Stimulated activated CD4-positive, alpha-beta T cell treated with anti-CD3 and anti-CD28 coated beads, Interleukin-4, amount 100 ng/mL, for 4 hours (primary cell): ENCODE results near the gene SLC5A6.
"Not testable (repeated sequence)": the region's sequence is repeated elsewhere in the genome, so short reads cannot be mapped to it uniquely, and the experiment has no call there.

Experiments used
- DNase-seq, 2 experiments: peaks; one replicate each; pipeline ENCODE4 v3.0.0-alpha.2; 2020

The SLC5A6 gene

DNA sequence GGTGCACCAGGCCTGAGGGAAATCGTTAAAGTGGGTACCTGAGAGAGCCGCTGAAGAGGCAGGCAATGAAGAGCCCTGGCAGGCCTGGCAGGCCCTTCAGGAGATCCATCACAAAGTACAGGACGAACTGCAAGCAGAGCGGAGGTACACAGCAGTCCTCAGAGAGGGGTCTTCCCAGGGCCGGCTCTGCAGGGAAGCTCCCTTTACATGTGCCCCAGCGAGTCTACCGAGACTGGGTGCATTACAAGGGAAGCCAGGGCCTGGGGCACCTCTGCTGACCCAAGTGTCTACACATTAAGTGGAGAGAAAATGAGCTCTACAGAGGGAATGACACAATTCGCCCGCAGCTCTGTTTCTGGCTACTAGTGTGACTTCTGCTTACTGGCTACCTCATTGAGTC is 8.3 kb downstream of the SLC5A6 start:
- DNase-seq = no peak

DNA sequence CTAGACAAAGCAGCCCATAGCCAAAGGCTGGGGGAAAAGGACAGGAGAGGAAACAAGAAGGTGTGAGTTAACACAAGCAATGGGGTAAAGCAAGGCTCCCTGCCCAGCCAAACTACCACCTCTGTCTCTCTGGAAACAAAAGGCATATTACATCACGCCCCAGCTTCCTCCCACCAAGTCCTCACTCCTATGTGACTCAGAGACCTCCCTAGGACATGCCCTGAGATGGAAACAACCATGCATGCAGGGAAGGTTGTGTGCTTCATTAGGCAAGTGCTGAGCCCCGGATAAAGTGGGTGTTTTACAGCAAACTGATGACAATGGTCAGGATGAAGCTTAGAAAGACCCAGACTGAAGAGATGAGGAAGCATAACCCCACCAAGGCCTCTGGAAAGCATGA is 9.2 kb downstream of the SLC5A6 start:
- DNase-seq = no peak

DNA sequence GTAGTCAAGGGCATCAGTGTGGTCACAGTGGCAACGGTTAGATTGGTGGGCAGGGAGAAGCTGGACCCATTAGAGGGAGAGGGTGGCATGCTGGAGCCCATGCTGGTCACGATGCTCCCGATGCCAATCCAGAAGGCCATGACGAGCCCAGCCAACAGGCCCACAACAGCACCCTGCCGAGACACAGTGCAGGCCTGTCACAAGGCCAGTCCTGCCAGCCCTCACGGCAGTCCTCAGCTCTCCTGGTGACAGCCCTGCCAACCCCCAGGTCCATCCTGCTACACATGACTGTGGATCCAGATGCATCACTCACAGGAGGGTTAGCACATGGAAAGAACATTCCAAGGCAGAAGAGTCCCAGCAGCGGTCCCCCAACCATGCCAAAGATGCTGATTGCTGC is 10.4 kb downstream of the SLC5A6 start:
- no peak for DNase-seq

DNA sequence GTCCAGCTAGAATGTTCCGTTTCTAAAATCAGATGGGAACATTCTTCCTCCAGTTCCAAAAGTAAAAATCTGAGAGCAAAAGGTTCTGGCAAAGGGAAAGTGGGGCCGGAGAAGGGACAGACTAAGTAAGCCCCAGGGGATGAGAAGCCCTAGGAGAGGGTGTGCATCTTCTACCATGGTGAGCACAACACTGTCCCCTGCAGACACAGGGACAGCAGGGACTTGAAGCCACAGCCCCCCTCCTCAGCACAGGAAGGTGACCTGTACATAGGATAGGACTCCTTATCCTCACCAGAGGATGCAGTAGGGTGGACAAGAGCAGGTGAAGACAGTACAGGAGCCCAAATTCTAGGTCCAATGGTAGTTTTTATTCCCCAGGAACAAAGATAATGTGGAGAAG is 12.8 kb downstream of the SLC5A6 start:
- DNase-seq = no peak

DNA sequence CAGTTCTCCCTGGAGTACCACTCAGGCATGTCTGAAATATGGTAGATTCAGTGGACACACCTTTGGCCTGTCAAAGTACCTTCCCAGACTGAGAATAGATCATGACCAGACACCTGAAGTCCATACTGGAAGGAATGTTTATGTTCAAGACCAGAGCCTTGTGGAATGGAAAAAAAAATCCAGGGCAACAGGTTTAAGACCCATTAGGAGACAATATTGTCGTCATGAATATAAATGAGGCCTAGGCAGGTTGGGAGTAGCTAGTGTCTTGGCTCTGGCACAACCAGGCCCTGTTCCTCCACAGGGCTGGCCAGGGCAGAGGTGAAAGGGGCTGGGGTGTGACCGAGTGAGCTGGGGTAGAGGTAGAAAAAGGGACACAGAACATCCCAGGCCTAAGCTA is 13.4 kb downstream of the SLC5A6 start:
- no peak for DNase-seq

DNA sequence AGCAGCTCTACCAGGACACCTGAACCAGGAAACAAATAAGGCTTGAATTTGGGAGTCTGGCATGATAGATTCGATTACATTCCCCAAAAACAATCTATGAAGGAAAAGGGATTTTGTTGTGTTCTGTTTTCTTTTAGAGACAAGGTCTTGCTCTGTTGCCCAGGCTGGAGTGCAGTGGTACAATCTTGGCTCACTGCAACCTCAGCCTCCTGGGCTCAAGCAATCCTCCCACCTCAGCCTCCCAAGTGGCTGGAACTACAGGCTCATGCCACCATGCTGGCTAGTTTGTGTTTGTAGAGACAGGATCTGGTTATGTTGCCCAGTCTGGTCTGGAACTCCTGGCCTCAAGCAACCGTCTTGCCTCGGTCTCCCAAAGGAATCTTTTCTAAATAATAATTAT is 14.0 kb downstream of the SLC5A6 start:
- not testable (repeated sequence) for DNase-seq

DNA sequence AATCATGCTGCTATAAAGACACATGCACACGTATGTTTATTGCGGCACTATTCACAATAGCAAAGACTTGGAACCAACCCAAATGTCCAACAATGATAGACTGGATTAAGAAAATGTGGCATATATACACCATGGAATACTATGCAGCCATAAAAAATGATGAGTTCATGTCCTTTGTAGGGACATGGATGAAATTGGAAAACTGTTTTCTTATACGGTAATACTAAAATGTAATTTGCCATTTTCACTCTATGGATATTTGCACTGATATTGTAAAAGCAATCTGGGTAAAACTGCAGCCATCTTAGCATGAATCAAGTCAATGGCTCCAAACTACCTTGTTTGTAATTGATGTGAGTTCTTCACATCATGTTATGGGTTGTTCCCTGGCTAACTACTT is 16.3 kb downstream of the SLC5A6 start:
- not testable (repeated sequence) for DNase-seq

DNA sequence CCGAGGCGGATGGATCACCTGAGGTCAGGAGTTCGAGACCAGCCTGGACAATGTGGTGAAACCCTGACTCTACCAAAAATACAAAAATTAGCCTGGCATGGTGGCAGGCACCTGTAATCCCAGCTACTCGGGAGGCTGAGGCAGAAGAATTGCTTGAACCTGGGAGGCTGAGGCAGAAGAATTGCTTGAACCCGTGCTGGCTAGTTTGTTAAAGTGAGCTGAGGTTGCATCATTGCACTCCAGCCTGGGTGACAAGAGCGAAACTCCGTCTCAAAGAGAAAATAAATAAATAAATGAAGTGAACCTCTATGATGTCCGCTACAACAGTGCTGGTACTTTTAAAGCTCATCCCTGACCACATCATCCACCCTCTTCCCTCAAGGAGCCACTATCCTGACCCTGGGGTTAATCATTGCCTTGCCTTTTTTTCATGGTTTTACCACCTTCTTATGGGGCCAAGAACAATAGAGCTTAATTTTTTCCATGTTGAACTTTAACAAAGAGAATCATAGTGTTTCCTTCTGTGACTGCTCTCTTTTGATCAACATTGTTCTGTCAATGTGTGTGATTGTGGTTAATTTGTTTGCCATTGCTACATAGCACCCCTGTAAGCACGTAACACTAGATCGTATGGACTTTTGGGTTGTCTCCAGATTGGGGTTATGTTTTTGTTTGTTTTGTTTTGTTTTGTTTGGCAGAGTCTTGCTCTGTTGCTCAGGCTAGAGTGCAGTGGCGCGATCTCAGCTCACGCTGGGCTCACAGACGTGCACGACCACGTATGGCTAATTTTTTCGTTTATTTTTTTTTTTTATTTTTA is 17.3 kb downstream of the SLC5A6 start:
- no peak for DNase-seq

DNA sequence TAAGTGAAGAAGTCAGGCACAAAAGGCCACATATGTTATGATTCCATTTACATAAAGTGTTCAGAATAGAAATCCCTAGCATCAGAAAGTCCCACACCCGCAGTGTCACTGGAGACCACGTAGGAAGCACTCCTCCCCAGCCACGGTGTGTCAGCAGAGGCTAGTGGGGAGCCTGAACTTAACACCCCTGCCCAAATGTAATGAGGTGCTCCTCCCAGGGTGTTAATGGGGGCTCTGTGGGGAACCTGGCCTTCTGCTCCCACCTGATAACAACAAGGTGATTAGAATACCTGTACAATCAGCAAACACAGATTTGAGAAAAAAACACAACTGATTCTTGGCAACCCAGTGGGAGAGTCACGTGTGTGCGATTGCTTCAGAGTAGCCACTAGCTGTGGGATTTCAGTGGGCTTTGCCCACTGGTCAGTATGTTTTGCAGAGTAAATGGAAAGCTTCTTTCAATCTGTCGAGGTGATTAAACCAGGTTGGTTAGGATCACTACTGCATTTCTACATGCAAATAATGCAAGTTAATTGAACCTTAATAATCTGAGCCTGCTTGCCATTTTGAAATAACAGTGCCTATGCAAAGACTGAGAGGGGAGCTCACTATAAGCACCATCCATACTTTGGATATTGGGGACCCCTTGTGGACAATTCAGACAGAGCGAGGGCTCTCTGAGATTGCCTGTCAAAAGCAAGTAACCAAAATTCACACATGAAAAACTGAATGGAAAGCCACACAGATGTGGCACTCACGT is 20.8 kb downstream of the SLC5A6 start:
- DNase-seq = peak in 1 of 2 experiments; percentile 25

DNA sequence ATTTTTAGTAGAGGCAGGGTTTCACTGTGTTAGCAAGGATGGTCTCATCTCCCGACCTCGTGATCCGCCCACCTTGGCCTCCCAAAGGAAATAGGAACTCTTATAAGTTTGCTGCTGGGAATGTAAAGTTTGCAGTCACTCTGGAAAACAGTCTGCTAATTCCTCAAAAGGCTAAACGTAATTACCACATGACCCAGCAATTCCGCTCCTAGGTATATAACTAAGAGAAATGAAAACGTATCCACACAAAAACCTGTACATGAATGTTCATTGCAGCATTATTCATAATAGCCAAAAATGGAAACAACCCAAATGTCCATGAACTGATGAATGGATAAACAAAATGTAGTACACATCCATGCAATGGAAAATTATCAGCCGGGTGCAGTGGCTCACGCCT is 22.1 kb downstream of the SLC5A6 start:
- DNase-seq = no peak

DNA sequence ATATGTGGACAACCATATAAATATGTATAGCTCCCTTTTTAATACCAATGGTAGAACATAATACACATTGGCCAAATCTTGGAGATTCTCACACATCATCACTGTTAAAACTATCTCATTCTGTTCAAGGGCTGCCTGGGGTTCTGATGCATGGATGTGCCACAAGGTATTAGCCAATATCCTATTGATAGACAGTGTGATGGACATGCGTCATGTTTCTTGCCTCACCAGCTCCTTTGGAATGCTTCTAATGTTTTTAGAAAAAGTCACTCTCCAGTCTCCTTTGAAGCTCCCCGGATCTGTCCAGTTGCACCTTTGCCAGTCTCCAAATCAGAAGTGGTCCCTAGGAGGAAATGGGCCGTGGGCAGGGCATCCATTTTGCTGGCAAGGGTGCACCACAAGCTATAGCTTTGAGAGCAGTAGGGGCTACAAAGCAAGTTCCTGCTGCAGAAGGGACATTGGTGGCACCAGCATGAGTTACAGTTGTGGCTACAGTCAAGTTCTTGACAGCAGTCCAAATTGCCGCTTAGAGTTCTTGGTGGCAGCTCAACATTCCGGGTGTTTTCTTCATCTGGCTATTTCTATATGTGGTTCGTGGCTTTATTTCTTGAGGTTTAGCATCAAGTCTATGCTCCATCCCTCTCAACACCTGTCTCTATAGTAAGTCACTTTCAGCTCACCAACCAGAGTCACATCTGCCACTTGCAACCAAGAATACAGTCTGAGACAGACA is 25.3 kb downstream of the SLC5A6 start:
- DNase-seq = no peak

DNA sequence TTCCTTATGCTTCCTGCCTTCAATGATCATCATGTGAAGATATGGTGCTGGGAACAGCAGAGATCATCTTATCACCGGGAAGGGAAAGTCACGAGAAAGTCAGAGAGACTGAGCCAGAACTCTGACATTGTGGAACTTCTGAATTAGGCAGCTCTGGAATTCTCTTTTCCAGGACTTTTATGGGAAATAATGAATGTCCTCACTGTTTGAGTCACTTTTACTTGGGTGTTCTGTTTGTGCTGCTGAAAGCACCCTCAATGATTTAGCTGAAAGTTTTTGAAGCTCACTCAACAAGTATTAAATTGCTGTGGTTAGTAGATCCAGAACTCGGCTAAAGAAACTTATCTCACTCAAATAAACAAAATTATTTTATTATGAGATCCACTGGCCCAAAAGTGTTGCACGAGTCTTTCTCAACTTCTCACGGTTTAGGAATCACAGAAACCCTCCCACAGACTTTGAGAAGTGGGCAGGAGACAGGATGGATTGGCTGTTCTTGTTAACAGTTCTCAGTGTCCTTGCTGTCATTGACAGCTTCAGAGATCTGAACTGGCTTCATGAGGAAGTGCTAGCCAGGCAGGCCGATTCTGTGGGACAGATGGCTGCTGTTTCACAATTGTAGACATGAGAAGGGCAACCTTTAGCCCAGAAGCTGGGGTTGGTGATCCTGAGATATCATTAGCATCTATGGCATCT is 26.6 kb downstream of the SLC5A6 start:
- DNase-seq = no peak

DNA sequence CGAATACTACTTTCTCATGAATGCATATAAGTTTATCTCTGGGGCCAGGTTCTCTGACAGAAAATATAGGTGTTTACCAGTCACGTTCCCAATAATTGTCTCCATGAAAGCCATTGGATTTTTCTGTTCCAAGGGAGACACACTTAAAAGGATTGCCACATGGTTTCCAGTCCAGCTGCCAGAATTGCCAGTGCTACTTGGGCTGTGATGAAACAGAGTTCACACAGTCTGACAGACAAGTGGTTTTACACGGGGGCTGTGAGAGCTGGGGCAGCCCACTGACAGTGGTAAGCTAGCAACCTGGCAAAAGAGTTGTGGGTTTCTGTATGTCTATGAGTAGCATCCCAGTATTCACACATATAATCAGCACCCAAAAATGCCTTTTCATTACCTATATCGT is 28.0 kb downstream of the SLC5A6 start:
- no peak for DNase-seq

DNA sequence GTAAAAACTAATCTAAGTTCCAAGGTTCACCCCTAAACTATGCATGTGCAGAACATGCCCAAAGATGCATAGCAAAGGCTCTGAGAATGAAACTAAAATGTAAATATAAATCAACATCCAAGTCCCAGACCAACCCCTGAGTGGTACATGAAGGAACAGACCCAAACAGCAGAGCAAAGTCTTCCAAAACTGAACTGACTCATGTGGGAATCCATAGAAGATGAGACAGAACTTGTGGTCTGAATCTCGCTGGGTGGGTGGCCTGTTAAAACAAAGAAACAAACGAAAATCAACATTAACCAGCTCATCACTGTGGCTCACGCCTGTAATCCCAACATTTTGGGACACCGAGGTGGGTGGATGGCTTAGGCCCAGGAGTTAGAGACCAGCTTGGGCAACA is 29.7 kb downstream of the SLC5A6 start:
- no peak for DNase-seq

DNA sequence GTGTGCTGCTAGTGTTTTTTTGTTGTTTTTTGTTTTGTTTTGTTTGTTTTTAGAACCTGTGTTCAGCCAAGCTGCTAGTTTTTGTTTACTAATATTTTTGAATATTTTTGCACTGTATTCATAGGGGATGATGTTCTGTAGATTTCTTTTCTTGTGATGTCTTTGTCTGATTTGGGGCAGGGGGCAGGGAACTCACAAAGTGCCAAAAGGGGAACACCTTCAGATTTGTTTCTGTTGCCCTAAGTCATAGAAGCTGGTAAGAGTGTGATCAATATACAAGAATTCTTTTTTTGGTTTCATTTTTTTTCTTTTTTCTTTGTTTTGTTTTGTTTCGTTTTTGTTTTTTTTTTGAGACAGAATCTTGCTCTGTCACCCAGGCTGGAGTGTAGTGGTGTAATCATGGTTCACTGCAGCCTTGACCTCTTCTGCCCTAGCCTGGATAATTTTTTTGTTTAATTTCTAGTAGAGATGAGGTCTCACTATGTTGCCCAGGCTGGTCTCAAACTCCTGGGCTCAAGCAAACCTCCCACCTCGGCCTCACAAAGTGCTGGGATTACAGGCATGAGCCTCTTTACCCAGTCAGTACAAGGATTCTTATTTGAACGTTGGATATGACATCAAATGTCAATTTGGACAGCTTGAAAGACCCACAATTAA is 32.6 kb downstream of the SLC5A6 start:
- DNase-seq = no peak

DNA sequence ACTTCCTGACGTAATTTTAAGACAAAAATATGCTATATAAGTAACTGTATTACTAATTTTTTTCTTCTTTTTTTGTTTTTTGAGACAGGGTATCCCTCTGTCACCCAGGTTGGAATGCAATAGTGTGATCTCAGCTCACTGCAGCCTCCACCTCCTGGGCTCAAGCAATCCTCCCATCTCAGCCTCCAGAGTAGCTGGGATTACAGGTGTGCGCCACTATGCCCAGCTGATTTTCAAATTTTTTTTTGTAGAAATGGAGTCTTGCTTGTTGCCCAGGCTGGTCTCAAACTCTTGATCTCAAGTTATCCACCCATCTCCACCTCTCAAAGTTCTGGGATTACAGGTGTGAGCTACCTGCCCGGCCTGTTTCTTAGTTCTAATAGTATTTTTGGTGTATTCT is 33.6 kb downstream of the SLC5A6 start:
- DNase-seq = no peak

DNA sequence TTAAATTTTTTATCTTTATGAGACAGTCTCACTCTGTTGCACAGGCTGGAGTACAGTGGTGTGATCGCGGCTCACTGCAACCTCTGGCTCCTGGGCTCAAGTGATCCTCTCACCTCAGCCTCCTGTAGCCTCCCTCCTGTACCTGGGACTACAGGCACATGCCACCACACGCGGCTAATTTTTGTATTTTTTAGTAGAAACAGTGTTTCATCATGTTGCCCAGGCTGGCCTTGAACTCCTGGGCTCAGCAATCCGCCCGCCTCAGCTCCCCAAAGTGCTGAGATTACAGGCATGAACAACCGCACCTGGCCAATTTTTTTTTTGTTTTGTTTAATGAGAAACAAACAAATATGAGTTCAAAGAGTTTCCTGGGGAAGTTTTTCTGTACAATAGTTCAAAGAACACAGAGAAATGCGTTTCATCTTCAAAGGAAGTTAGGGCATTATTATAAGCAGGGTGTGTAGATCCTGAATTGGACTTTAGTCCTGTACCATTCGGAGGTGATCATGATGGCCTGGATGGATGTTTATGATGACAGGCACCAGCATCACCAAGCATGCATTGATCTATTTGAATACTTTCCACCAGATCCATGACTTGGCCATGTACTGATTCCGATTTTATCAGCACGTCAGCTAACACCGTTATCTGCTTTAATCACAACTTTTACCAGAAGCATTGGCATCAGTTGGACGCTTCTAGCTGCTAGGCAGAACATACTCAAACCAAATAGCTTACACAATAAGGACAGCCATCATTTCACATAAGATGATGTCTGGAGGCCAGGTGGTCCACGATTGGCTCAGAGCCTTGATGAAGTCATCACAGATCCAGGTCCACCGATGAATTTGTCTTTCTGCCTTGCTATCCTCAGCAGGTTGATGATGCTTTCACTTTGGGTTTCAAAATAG is 34.4 kb downstream of the SLC5A6 start:
- DNase-seq = no peak

DNA sequence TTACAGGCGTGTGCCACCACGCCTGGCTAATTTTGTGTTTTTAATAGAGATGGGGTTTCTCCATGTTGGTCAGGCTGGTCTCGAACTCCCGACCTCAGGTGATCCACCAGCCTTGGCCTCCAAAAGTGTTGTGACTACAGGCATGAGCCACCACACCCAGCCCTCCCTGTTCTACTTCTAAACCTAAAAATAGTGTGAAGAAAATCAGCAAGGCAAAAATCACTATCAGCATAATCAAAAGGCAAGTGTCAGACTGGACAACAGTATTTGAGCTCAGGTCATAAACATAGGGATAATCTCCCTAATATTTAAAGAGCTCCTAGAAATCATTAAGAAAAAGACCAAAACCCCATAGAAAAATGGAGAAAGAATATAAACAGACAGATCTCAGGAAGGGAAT is 36.3 kb downstream of the SLC5A6 start:
- DNase-seq = not testable (repeated sequence)

DNA sequence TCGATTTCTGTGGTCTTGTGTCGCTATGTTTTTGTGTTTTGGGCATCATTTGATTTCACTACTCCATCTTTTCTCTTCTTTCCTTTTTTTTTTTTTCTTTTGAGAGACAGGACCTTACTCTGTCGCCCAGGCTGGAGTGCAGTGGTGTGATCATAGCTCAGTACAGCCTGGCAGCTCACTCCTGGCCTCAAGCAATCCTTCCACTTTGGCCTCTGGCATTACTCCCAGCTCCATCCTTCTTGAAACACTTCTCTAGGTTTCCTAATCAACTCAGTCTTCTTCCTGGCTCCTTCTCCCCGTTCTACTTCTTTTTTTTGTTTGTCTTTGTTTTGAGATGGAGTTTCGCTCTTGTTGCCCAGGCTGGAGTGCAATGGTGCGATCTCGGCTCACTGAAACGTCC is 36.7 kb downstream of the SLC5A6 start:
- no peak for DNase-seq

DNA sequence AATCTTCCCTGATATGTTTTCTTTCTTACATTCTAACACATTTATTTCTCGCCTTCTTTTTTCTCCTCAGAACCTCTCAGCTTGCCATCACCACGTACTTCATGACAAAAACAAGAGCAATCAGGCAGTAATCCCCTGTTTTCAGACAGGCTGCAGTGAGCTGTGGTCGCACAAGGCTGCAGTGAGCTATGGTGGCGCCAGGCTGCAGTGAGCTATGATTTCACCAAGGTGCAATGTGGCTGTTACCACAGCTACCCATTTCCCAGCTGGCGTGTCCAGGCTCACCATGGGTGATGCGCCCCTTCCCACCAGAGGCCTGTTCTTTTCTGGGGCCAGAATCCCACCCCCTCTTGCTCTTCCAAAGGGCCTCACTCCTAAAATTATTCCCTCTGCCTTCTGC is 37.4 kb downstream of the SLC5A6 start:
- DNase-seq = no peak

DNA sequence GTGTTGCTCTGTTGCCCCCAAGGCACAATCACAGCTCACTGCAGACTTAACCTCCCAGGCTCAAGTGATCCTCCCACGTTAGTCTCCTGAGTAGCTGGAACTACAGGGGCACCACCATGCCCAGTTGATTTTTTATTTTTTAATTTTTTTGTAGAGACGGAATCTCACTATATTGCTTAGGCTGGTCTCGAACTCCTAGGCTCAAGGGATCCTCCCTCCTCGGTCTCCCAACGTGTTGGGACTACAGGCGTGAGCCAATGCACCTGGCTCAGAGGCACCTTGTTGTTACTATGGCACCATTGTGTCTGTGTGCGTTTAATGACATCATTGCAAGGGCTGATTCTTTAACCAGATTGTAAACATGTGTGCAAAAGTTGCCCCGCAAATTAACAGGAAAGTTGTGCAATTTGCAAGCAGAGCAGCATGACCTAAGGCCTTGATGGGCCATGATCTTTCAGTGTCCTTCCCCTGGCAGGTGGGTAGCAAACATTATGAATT is 40.7 kb downstream of the SLC5A6 start:
- no peak for DNase-seq
